Measurements from ENCODE around the gene IRAK2. TPM values are rescaled to one million over a fixed set of nuclear protein-coding genes. Genes with fewer than 3 reads are reported as not detected.

Gene IRAK2
- total RNA-seq, 1 experiment from 2014 or later: 25.1 TPM

- H3K27ac ChIP-seq (ENCODE audit: low read length): no peak overlapping the region
- H3K36me3 ChIP-seq (ENCODE audit: control insufficient read depth, insufficient read depth, low read length): peaks cover 6% of the 10 kb centered on the region; the same call in 1 of the 2 replicates
- no TSS peak for BruUV-seq (replicated peaks)
- H3K9me3 ChIP-seq (ENCODE audit: control insufficient read depth, insufficient read depth, low read depth, low read length): no peaks in the 10 kb centered on the region
- CTCF ChIA-PET: no interaction called here
- no peak for ATAC-seq
- TF ChIP-seq TCF7L2 (IDR thresholded peaks at IDR 0.05; ENCODE audit: low read depth, low read length) (no peak), SIN3A (IDR thresholded peaks at IDR 0.05; ENCODE audit: borderline replicate concordance, insufficient read depth, low read depth, low read length) (no peak), CTCF (IDR thresholded peaks at IDR 0.05) (no peak), POLR2AphosphoS5 (IDR thresholded peaks at IDR 0.05; ENCODE audit: low read depth, low read length) (no peak)
- TF ChIP-seq, protein P1, sequence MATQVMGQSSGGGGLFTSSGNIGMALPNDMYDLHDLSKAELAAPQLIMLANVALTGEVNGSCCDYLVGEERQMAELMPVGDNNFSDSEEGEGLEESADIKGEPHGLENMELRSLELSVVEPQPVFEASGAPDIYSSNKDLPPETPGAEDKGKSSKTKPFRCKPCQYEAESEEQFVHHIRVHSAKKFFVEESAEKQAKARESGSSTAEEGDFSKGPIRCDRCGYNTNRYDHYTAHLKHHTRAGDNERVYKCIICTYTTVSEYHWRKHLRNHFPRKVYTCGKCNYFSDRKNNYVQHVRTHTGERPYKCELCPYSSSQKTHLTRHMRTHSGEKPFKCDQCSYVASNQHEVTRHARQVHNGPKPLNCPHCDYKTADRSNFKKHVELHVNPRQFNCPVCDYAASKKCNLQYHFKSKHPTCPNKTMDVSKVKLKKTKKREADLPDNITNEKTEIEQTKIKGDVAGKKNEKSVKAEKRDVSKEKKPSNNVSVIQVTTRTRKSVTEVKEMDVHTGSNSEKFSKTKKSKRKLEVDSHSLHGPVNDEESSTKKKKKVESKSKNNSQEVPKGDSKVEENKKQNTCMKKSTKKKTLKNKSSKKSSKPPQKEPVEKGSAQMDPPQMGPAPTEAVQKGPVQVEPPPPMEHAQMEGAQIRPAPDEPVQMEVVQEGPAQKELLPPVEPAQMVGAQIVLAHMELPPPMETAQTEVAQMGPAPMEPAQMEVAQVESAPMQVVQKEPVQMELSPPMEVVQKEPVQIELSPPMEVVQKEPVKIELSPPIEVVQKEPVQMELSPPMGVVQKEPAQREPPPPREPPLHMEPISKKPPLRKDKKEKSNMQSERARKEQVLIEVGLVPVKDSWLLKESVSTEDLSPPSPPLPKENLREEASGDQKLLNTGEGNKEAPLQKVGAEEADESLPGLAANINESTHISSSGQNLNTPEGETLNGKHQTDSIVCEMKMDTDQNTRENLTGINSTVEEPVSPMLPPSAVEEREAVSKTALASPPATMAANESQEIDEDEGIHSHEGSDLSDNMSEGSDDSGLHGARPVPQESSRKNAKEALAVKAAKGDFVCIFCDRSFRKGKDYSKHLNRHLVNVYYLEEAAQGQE (IDR thresholded peaks at IDR 0.05; ENCODE audit: insufficient read depth in 1 of 2, low read depth in 2 of 2, low read length in 1 of 2): no peak
- no peaks in the 10 kb centered on the region for H3K27me3 ChIP-seq (ENCODE audit: control insufficient read depth, insufficient read depth, low read length)
- H3K4me3 ChIP-seq (ENCODE audit: low read depth in 2 of 2, low read length in 2 of 2): no peak overlapping the region
- no peaks in the 10 kb centered on the region for H3K4me1 ChIP-seq (ENCODE audit: control insufficient read depth, insufficient read depth, low read length)
- POLR2A ChIA-PET: no interaction called here
- in situ Hi-C loops (cut with HindIII; ENCODE audit: low pct_unique_long_range_greater_than_20kb, low sequenced_read_pairs) (no loop called here), intact Hi-C loops (cut with micrococcal nuclease; ENCODE audit: unreplicated experiment) (no loop called here)
- no peak for DNase-seq (ENCODE audit: low read depth, low spot score)
Observed at GRCh38 chr3:10279384-10280176, 114.9 kb downstream of the IRAK2 start.

DNA sequence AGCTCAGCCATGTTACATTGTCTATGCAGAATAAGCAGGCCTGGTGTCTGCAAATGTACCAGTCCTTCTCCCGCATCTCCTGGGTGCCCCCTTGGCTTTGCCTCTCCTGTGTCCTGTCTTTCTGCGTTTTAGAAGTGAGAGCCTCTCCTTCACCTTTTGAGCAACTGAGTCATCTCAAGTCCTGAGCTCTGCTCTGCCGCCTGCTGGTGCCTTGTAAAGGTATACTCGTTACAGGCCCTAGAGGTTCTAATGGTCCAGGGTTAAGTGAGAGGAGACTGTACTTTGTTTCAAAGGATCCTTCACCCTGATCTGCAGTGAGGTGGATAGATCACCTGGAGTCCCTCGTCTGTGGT lies 115.4 kb downstream of the IRAK2 start:
- no peak for DNase-seq (ENCODE audit: low read depth, low spot score)
- H3K27ac ChIP-seq (ENCODE audit: low read length): no peak overlapping the region
- intact Hi-C loops (cut with micrococcal nuclease; ENCODE audit: unreplicated experiment): no loop called here
- BruUV-seq (replicated peaks): TSS peak; percentile 25
- no peaks in the 10 kb centered on the region for H3K4me1 ChIP-seq (ENCODE audit: control insufficient read depth, insufficient read depth, low read length)
- in situ Hi-C loops (cut with HindIII; ENCODE audit: low pct_unique_long_range_greater_than_20kb, low sequenced_read_pairs): no loop called here
- peaks cover 6% of the 10 kb centered on the region; the same call in 1 of the 2 replicates for H3K36me3 ChIP-seq (ENCODE audit: control insufficient read depth, insufficient read depth, low read length)
- no peaks in the 10 kb centered on the region for H3K27me3 ChIP-seq (ENCODE audit: control insufficient read depth, insufficient read depth, low read length)
- TF ChIP-seq, protein P1 (IDR thresholded peaks at IDR 0.05; ENCODE audit: insufficient read depth in 1 of 2, low read depth in 2 of 2, low read length in 1 of 2): no peak
- no peak for TF ChIP-seq SIN3A (IDR thresholded peaks at IDR 0.05; ENCODE audit: borderline replicate concordance, insufficient read depth, low read depth, low read length)
- TF ChIP-seq TCF7L2 (IDR thresholded peaks at IDR 0.05; ENCODE audit: low read depth, low read length): no peak
- TF ChIP-seq POLR2AphosphoS5 (IDR thresholded peaks at IDR 0.05; ENCODE audit: low read depth, low read length): no peak
- no peak; the same call in 1 of the 2 replicates for TF ChIP-seq CTCF (IDR thresholded peaks at IDR 0.05)
- CTCF ChIA-PET: no interaction called here
- peak; percentile 46 for ATAC-seq
- POLR2A ChIA-PET: interaction anchor here (0.6 kb wide), 1 partner anchor 87 kb away, joined by 3 read pairs; no protein-coding TSS in a partner anchor
- no peaks in the 10 kb centered on the region for H3K9me3 ChIP-seq (ENCODE audit: control insufficient read depth, insufficient read depth, low read depth, low read length)
- H3K4me3 ChIP-seq (ENCODE audit: low read depth in 2 of 2, low read length in 2 of 2): no peak overlapping the region

All from Panc1 (cell line).